GM12891 (cell line): ENCODE data around the gene CBARP.
A peak's percentile ranks its signal among the peaks of the same experiment; 100 is the strongest.

Experiments used
- POLR2A ChIP-seq: IDR thresholded peaks from 2 replicates; pipeline ENCODE4 v1.6.1; 2011; ENCODE audit warnings: low read depth, low read length, control low read depth
- POLR2AphosphoS5 ChIP-seq: IDR thresholded peaks from 2 replicates; pipeline ENCODE4 v1.6.1; 2011; ENCODE audit warnings: low read depth, low read length, control low read depth

- TF ChIP-seq POLR2A (peak; percentile 34; the same call in 1 of the 2 replicates), POLR2AphosphoS5 (no peak)
These were observed 32.4 kb downstream of the CBARP start, which contains the start of gene STK11 for GRCh38 chr19:1205114-1206099.
